SK-N-SH treated with all-trans-retinoic acid at 6 μM for 48 hours (cell line): ENCODE measurements around the gene SH2D2A.

ENCODE experiments used
- ATAC-seq: fragments of 200-7000 bp; cut with Tn5 transposase; 3 replicates; pipeline ENCODE4 v1.9.1; 2020; ENCODE audit warnings: mild to moderate bottlenecking, moderate library complexity
- BACH2 ChIP-seq: fragments of 250-450 bp; sonication (Bioruptor Pico); IDR thresholded peaks from 2 replicates; pipeline ENCODE4 v1.9.0; 2021; ENCODE audit warnings: mild to moderate bottlenecking, borderline replicate concordance
- CSDC2 ChIP-seq: fragments of 250-450 bp; sonication (Bioruptor Pico); IDR thresholded peaks from 2 replicates; pipeline ENCODE4 v1.5.0; 2020; ENCODE audit warnings: mild to moderate bottlenecking, moderate library complexity
- ESRRG ChIP-seq: fragments of 250-450 bp; sonication (Bioruptor Pico); IDR thresholded peaks from 2 replicates; pipeline ENCODE4 v1.6.1; 2021; ENCODE audit warnings: mild to moderate bottlenecking
- GLIS3 ChIP-seq: fragments of 250-450 bp; sonication (Bioruptor Pico); IDR thresholded peaks from 2 replicates; pipeline ENCODE4 v1.5.0; 2020; ENCODE audit warnings: mild to moderate bottlenecking, moderate library complexity
- ISL1 ChIP-seq: fragments of 250-450 bp; sonication (Bioruptor Pico); IDR thresholded peaks from 2 replicates; pipeline ENCODE4 v2.1.2; 2022; ENCODE audit warnings: mild to moderate bottlenecking, moderate library complexity
- OSR1 ChIP-seq: fragments of 250-450 bp; sonication (Bioruptor Pico); IDR thresholded peaks from 2 replicates; pipeline ENCODE4 v1.8.0; 2022; ENCODE audit warnings: moderate library complexity, mild to moderate bottlenecking, inconsistent platforms
- PPARA ChIP-seq: fragments of 250-450 bp; sonication (Bioruptor Pico); IDR thresholded peaks from 2 replicates; pipeline ENCODE4 v1.5.0; 2020; ENCODE audit warnings: mild to moderate bottlenecking, borderline replicate concordance
- RARB ChIP-seq: fragments of 250-450 bp; sonication (Bioruptor Pico); IDR thresholded peaks from 2 replicates; pipeline ENCODE4 v1.8.0; 2021; ENCODE audit warnings: mild to moderate bottlenecking, moderate library complexity
- SNAI2 ChIP-seq: fragments of 250-450 bp; sonication (Bioruptor Pico); IDR thresholded peaks from 2 replicates; pipeline ENCODE4 v1.5.0; 2020; ENCODE audit warnings: mild to moderate bottlenecking, moderate library complexity
- TCF4 ChIP-seq: fragments of 250-450 bp; sonication (Bioruptor Pico); IDR thresholded peaks from 2 replicates; pipeline ENCODE4 v1.8.0; 2021; ENCODE audit warnings: mild to moderate bottlenecking, moderate library complexity, borderline replicate concordance
- TOX ChIP-seq: fragments of 250-450 bp; sonication (Bioruptor Pico); IDR thresholded peaks from 2 replicates; pipeline ENCODE4 v1.8.0; 2021; ENCODE audit warnings: mild to moderate bottlenecking, moderate library complexity, borderline replicate concordance
- ZFP3 ChIP-seq: fragments of 250-450 bp; sonication (Bioruptor Pico); IDR thresholded peaks from 2 replicates; pipeline ENCODE4 v1.5.0; 2020; ENCODE audit warnings: mild to moderate bottlenecking, moderate library complexity
- ZNF70 ChIP-seq: fragments of 450-650 bp; formaldehyde crosslinking; IDR thresholded peaks from 2 replicates; pipeline ENCODE4 v1.5.0; 2020; ENCODE audit warnings: mild to moderate bottlenecking, moderate library complexity
- ZNF8 ChIP-seq: fragments of 450-650 bp; formaldehyde crosslinking; IDR thresholded peaks from 2 replicates; pipeline ENCODE4 v1.5.0; 2020; ENCODE audit warnings: mild to moderate bottlenecking, moderate library complexity
- TF ChIP-seq, protein P1 (sequence below): fragments of 250-450 bp; sonication (Bioruptor Pico); IDR thresholded peaks from 2 replicates; pipeline ENCODE4 v1.5.0; 2020; ENCODE audit warnings: mild to moderate bottlenecking, moderate library complexity
- TF ChIP-seq, protein P2 (sequence below): fragments of 250-450 bp; sonication (Bioruptor Pico); IDR thresholded peaks from 2 replicates; pipeline ENCODE4 v1.8.0; 2020; ENCODE audit warnings: mild to moderate bottlenecking, moderate library complexity, borderline replicate concordance
- TF ChIP-seq, protein P3 (sequence below): fragments of 250-450 bp; sonication (Bioruptor Pico); IDR thresholded peaks from 2 replicates; pipeline ENCODE4 v1.5.1; 2021; ENCODE audit warnings: mild to moderate bottlenecking, moderate library complexity
- TF ChIP-seq, protein P4 (sequence below): fragments of 250-450 bp; sonication (Bioruptor Pico); IDR thresholded peaks from 2 replicates; pipeline ENCODE4 v1.8.0; 2021; ENCODE audit warnings: low read depth, mild to moderate bottlenecking, moderate library complexity, borderline replicate concordance

The SH2D2A gene

DNA sequence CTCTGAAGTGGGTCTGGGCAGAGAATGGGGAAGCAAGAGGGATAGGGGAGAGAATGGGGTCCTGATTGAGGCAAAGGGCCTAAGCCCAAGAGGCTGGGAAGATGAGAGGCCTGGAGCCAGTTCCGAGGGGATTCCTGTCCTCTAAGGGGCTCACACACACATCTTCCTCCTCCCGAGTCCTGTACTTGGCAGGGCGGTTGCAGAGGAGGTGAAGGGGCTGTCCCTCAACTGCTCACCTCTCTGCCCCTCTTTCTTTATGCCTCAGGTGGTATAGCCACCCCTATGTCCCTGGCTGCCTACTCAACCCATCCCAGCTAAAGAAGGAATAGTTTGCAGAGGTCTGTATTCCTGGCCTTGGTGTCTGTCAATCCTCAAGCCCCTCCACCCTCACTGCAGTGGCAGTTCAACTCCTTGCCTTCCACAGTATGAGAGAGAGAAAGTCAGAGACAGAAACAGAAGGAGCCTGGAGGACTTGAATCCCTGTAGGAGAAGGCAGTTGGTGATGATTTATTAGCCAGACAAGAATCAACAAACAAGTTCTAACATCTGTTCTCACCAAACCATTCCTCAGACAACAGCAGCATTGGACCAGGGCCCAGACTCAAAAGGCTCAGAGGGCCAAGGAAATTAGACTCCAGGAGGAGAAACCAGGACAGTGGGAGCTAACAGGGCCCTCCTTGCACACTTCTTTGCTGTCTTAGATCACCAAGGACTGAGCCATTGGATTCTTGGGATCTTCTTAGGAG lies 10.7 kb downstream of the SH2D2A start:
- ATAC-seq: peak; percentile 8; the same call in 2 of the 3 replicates
- TF ChIP-seq TOX (CRISPR knock-in tag) (no peak), ISL1 (CRISPR knock-in tag) (no peak), ZNF8 (CRISPR knock-in tag) (no peak), GLIS3 (no peak), RARB (CRISPR knock-in tag) (no peak), ZNF70 (CRISPR knock-in tag) (no peak), CSDC2 (no peak), OSR1 (CRISPR knock-in tag) (no peak)
- TF ChIP-seq, protein P1, sequence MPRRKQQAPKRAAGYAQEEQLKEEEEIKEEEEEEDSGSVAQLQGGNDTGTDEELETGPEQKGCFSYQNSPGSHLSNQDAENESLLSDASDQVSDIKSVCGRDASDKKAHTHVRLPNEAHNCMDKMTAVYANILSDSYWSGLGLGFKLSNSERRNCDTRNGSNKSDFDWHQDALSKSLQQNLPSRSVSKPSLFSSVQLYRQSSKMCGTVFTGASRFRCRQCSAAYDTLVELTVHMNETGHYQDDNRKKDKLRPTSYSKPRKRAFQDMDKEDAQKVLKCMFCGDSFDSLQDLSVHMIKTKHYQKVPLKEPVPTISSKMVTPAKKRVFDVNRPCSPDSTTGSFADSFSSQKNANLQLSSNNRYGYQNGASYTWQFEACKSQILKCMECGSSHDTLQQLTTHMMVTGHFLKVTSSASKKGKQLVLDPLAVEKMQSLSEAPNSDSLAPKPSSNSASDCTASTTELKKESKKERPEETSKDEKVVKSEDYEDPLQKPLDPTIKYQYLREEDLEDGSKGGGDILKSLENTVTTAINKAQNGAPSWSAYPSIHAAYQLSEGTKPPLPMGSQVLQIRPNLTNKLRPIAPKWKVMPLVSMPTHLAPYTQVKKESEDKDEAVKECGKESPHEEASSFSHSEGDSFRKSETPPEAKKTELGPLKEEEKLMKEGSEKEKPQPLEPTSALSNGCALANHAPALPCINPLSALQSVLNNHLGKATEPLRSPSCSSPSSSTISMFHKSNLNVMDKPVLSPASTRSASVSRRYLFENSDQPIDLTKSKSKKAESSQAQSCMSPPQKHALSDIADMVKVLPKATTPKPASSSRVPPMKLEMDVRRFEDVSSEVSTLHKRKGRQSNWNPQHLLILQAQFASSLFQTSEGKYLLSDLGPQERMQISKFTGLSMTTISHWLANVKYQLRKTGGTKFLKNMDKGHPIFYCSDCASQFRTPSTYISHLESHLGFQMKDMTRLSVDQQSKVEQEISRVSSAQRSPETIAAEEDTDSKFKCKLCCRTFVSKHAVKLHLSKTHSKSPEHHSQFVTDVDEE (CRISPR knock-in tag): no peak
- TF ChIP-seq, protein P2, sequence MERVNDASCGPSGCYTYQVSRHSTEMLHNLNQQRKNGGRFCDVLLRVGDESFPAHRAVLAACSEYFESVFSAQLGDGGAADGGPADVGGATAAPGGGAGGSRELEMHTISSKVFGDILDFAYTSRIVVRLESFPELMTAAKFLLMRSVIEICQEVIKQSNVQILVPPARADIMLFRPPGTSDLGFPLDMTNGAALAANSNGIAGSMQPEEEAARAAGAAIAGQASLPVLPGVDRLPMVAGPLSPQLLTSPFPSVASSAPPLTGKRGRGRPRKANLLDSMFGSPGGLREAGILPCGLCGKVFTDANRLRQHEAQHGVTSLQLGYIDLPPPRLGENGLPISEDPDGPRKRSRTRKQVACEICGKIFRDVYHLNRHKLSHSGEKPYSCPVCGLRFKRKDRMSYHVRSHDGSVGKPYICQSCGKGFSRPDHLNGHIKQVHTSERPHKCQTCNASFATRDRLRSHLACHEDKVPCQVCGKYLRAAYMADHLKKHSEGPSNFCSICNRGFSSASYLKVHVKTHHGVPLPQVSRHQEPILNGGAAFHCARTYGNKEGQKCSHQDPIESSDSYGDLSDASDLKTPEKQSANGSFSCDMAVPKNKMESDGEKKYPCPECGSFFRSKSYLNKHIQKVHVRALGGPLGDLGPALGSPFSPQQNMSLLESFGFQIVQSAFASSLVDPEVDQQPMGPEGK: no peak
- TF ChIP-seq, all 23 proteins: peak for 0

DNA sequence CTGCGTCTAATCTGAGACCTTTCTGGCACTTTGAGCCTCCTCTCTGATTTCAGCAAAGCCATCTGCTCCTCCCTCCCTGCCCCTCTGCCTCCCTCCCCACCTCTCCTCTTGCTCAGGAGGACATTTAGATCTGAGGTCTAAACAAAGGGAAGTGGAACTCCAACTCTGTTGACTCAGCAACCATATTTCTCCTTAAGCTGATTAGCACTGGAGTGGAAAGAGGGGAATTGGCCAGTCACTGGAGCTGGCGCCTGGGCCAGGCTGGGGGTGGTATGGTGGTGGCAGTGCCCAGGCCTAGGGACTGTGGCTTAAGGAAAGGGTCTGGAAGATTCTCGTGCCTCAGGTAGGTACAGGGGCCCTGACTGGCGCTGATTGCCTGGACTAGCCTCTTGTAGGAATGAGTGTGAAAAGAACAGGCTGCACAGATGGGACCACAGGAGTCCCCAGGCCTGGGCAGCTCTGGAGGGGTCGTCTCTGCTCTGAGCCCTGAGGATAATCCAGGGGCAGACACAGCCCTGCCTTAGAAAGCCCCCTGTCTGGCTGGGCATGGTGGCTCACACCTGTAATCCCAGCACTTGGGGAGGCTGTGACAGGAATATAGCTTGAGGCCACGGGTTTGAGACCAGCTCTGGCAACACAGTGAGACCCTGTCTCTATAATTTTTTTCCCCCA lies 11.9 kb downstream of the SH2D2A start:
- peak; percentile 4; the same call in 2 of the 3 replicates for ATAC-seq
- TF ChIP-seq, protein P3, sequence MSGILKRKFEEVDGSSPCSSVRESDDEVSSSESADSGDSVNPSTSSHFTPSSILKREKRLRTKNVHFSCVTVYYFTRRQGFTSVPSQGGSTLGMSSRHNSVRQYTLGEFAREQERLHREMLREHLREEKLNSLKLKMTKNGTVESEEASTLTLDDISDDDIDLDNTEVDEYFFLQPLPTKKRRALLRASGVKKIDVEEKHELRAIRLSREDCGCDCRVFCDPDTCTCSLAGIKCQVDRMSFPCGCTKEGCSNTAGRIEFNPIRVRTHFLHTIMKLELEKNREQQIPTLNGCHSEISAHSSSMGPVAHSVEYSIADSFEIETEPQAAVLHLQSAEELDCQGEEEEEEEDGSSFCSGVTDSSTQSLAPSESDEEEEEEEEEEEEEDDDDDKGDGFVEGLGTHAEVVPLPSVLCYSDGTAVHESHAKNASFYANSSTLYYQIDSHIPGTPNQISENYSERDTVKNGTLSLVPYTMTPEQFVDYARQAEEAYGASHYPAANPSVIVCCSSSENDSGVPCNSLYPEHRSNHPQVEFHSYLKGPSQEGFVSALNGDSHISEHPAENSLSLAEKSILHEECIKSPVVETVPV (CRISPR knock-in tag): no peak
- peak; percentile 74; the same call in 1 of the 2 replicates for TF ChIP-seq BACH2
- 0 out of 2 replicates have a peak, but pooled peaks have one; percentile 21 for TF ChIP-seq ZFP3 (CRISPR knock-in tag)

DNA sequence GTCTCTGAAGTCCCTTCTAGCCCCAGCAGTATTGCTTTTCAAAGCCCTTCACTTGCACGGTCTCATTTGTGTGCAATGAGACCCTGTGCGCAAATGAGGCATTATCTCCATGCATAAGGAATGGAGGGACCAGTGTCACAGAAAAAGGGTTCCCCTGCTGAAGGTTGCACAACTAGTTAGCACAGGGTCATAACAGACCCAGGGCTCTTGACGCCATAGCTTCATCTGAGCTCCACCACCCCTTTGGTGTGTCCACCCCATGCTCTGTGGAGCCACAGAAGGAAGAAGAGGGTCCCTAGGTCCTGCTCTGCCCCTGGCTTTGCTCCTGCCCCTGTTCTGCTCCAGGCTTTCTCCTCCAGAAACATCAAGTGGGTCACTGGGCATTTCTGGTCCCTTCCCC lies 12.6 kb downstream of the SH2D2A start:
- ATAC-seq: no peak
- TF ChIP-seq SNAI2 (CRISPR knock-in tag) (no peak), GLIS3 (no peak), ZNF70 (CRISPR knock-in tag) (no peak), TOX (CRISPR knock-in tag) (no peak), TCF4 (CRISPR knock-in tag) (no peak), ISL1 (CRISPR knock-in tag) (no peak), PPARA (CRISPR knock-in tag) (no peak), BACH2 (no peak), ESRRG (CRISPR knock-in tag) (no peak), OSR1 (CRISPR knock-in tag) (no peak)
- TF ChIP-seq, protein P3 (CRISPR knock-in tag): no peak
- TF ChIP-seq, protein P4, sequence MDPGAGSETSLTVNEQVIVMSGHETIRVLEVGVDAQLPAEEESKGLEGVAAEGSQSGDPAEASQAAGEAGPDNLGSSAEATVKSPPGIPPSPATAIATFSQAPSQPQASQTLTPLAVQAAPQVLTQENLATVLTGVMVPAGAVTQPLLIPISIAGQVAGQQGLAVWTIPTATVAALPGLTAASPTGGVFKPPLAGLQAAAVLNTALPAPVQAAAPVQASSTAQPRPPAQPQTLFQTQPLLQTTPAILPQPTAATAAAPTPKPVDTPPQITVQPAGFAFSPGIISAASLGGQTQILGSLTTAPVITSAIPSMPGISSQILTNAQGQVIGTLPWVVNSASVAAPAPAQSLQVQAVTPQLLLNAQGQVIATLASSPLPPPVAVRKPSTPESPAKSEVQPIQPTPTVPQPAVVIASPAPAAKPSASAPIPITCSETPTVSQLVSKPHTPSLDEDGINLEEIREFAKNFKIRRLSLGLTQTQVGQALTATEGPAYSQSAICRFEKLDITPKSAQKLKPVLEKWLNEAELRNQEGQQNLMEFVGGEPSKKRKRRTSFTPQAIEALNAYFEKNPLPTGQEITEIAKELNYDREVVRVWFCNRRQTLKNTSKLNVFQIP (CRISPR knock-in tag): no peak
- TF ChIP-seq, all 23 proteins: peak for 0
